Right kidney (tissue), 9 donors: ENCODE measurements around the gene CREB1.
"Not testable (repeated sequence)": the region's sequence is repeated elsewhere in the genome, so short reads cannot be mapped to it uniquely, and the experiment has no call there.

Experiments used
- DNase-seq: peaks from one replicate; pipeline ENCODE4 v3.0.0-alpha.2; 2016
- long read RNA-seq, 8 donors: transcript quantifications; one replicate each; lab custom pipeline, GENCODE V29; 2026

Gene CREB1
- long read RNA-seq, donor 1, full-length matches to known transcripts: 7 of 19 reads
- long read RNA-seq, donor 1, partial matches to known transcripts: 6 of 19 reads
- long read RNA-seq, donor 1, other reads (novel, unspliced or antisense): 6 of 19 reads
- long read RNA-seq, donor 2, full-length matches to known transcripts: 9 of 9 reads
- long read RNA-seq, donor 2, partial matches to known transcripts: 0 of 9 reads
- long read RNA-seq, donor 2, other reads (novel, unspliced or antisense): 0 of 9 reads
- long read RNA-seq, donor 3, full-length matches to known transcripts: 4 of 4 reads
- long read RNA-seq, donor 3, partial matches to known transcripts: 0 of 4 reads
- long read RNA-seq, donor 3, other reads (novel, unspliced or antisense): 0 of 4 reads
- long read RNA-seq, donor 4, full-length matches to known transcripts: 2 of 9 reads
- long read RNA-seq, donor 4, partial matches to known transcripts: 7 of 9 reads
- long read RNA-seq, donor 4, other reads (novel, unspliced or antisense): 0 of 9 reads
- long read RNA-seq, donor 5, full-length matches to known transcripts: 9 of 14 reads
- long read RNA-seq, donor 5, partial matches to known transcripts: 5 of 14 reads
- long read RNA-seq, donor 5, other reads (novel, unspliced or antisense): 0 of 14 reads
- long read RNA-seq, donor 6, full-length matches to known transcripts: 6 of 11 reads
- long read RNA-seq, donor 6, partial matches to known transcripts: 5 of 11 reads
- long read RNA-seq, donor 6, other reads (novel, unspliced or antisense): 0 of 11 reads
- long read RNA-seq, donor 7, full-length matches to known transcripts: 12 of 19 reads
- long read RNA-seq, donor 7, partial matches to known transcripts: 7 of 19 reads
- long read RNA-seq, donor 7, other reads (novel, unspliced or antisense): 0 of 19 reads
- long read RNA-seq, donor 8, full-length matches to known transcripts: 10 of 22 reads
- long read RNA-seq, donor 8, partial matches to known transcripts: 12 of 22 reads
- long read RNA-seq, donor 8, other reads (novel, unspliced or antisense): 0 of 22 reads

- peak; percentile 100 for DNase-seq
These were observed at the start of gene CREB1 for GRCh38 chr2:207529330-207530159. CREB1 (plus strand) TSS chr2:207529962; CDS start chr2:207555636, 25,674 bp downstream.

- DNase-seq: no peak
These were observed 49.2 kb upstream of the CREB1 start for GRCh38 chr2:207480521-207481040.

- DNase-seq: no peak
These were observed 47.8 kb upstream of the CREB1 start for GRCh38 chr2:207481924-207482323.

GRCh38 chr2:207482630-207483029 lies 47.1 kb upstream of the CREB1 start:
- DNase-seq: no peak

- no peak for DNase-seq
These were observed 46.7 kb upstream of the CREB1 start for GRCh38 chr2:207483066-207483465.

- DNase-seq: no peak
These were observed 46.3 kb upstream of the CREB1 start for GRCh38 chr2:207483477-207483876.

GRCh38 chr2:207484444-207485391 lies 45.0 kb upstream of the CREB1 start:
- no peak for DNase-seq

- DNase-seq: no peak
These were observed 42.0 kb upstream of the CREB1 start for GRCh38 chr2:207487650-207488311.

- DNase-seq: no peak
These were observed 40.5 kb upstream of the CREB1 start for GRCh38 chr2:207489251-207489650.

GRCh38 chr2:207490441-207490840 lies 39.3 kb upstream of the CREB1 start:
- DNase-seq: no peak

- DNase-seq: no peak
These were observed 38.7 kb upstream of the CREB1 start for GRCh38 chr2:207491086-207491485.

GRCh38 chr2:207491956-207492355 lies 37.8 kb upstream of the CREB1 start:
- DNase-seq: no peak

- DNase-seq: no peak
These were observed 37.3 kb upstream of the CREB1 start for GRCh38 chr2:207492461-207492860.

GRCh38 chr2:207494137-207494536 lies 35.6 kb upstream of the CREB1 start:
- DNase-seq: no peak

GRCh38 chr2:207496936-207497335 lies 32.8 kb upstream of the CREB1 start:
- not testable (repeated sequence) for DNase-seq

GRCh38 chr2:207497596-207497995 lies 32.2 kb upstream of the CREB1 start:
- no peak for DNase-seq

GRCh38 chr2:207498427-207498826 lies 31.3 kb upstream of the CREB1 start:
- no peak for DNase-seq

- DNase-seq: no peak
These were observed 30.6 kb upstream of the CREB1 start for GRCh38 chr2:207499114-207499513.

- DNase-seq: no peak
These were observed 27.8 kb upstream of the CREB1 start for GRCh38 chr2:207501802-207502576.
